ENCODE data around the gene RABGAP1L. TPM values are rescaled to one million over a fixed set of nuclear protein-coding genes. Genes with fewer than 3 reads are reported as not detected.

The RABGAP1L gene
- total and polyA plus RNA-seq, 2 of the 8 experiments (the other 6 are each of a cell fraction or from before 2014, with no cell fraction given), result 33.3 to 156 TPM

GRCh38 chr1:174747613-174748012 lies 588.3 kb downstream of the RABGAP1L start:
- FAIRE-seq, result no peak
- CTCF ChIA-PET (ENCODE audit: partially characterized antibody), result interaction anchor here (0.6 to 6.8 kb wide), 16 partner anchors 9 to 1742 kb away, joined by 3 to 40 read pairs (median 3); no protein-coding TSS in a partner anchor
- Histone ChIP-seq H3K18ac (ENCODE audit: extremely low read depth, low read length) (no peak overlapping the region), H3K4me2 (ENCODE audit: insufficient read depth in 1 of 2, low read depth in 2 of 2, low read length in 2 of 2) (no peak overlapping the region), H2BK12ac (ENCODE audit: low read depth, low read length) (no peak overlapping the region), H2BK20ac (ENCODE audit: low read length) (no peak overlapping the region), H3K14ac (ENCODE audit: insufficient read length) (no peak overlapping the region), H4K8ac (ENCODE audit: extremely low read depth, insufficient read depth, low read length) (no peak overlapping the region), H3K4ac (replicated peaks; ENCODE audit: insufficient read length, low read depth, low read length) (no peak overlapping the region), H4K5ac (ENCODE audit: insufficient read length, low read depth, low read length) (no peak overlapping the region), H3K56ac (replicated peaks; ENCODE audit: insufficient read length, low read depth, low read length) (no peak overlapping the region), H2BK15ac (ENCODE audit: low read length) (no peak overlapping the region), H2BK5ac (ENCODE audit: low read depth, low read length) (no peak overlapping the region), H3K27me3 (replicated peaks in 1 of 4; ENCODE audit: control insufficient read depth in 3 of 4, extremely low read depth in 1 of 4, insufficient read depth in 3 of 4, low read length in 3 of 4) (no peaks in the 10 kb centered on the region), H2AK5ac (ENCODE audit: low read depth, low read length) (no peak overlapping the region), H4K91ac (replicated peaks; ENCODE audit: insufficient read length, low read length) (no peak overlapping the region), H3K36me3 (ENCODE audit: control insufficient read depth in 2 of 4, insufficient read depth in 4 of 4, low read length in 3 of 4) (no peaks in the 10 kb centered on the region), H3K9ac (replicated peaks in 1 of 4; ENCODE audit: extremely low read depth in 1 of 4, low read depth in 3 of 4, low read length in 3 of 4) (no peak overlapping the region), H3K27ac (ENCODE audit: low read depth, low read length) (no peak overlapping the region), H3K4me3 (ENCODE audit: extremely low read depth in 1 of 4, insufficient read depth in 2 of 4, low read depth in 3 of 4, low read length in 4 of 4) (no peak overlapping the region), H3K4me1 (replicated peaks in 1 of 4; ENCODE audit: control insufficient read depth in 3 of 4, insufficient read depth in 4 of 4, low read length in 3 of 4) (0 out of 7 replicates have a peak, but pooled peaks cover 0 to 2% (median 0%) of the 10 kb centered on the region in 4 experiments), H3K23me2 (ENCODE audit: low read depth, low read length) (no peaks in the 10 kb centered on the region; the same call in 1 of the 2 replicates), H4K20me1 (replicated peaks in 1 of 2; ENCODE audit: control insufficient read depth in 1 of 2, insufficient read depth in 2 of 2, low read length in 2 of 2) (no peaks in the 10 kb centered on the region), H3K23ac (ENCODE audit: insufficient read length) (no peak overlapping the region), H2BK120ac (replicated peaks; ENCODE audit: low read depth, low read length) (no peak overlapping the region), H3K79me2 (ENCODE audit: control insufficient read depth in 1 of 2, insufficient read depth in 2 of 2, low read length in 2 of 2) (no peaks in the 10 kb centered on the region), H2AFZ (ENCODE audit: low read length) (no peak overlapping the region), H3K9me3 (ENCODE audit: insufficient read depth in 2 of 2, low read depth in 1 of 2, low read length in 1 of 2) (no peaks in the 10 kb centered on the region), H3K79me1 (ENCODE audit: low read depth, low read length) (no peaks in the 10 kb centered on the region)
- POLR2A ChIA-PET (ENCODE audit: partially characterized antibody), result no interaction called here
- no peak for DNase-seq (ENCODE audit: low read depth in 1 of 2, low spot score in 2 of 2)
- TF ChIP-seq, protein P1, sequence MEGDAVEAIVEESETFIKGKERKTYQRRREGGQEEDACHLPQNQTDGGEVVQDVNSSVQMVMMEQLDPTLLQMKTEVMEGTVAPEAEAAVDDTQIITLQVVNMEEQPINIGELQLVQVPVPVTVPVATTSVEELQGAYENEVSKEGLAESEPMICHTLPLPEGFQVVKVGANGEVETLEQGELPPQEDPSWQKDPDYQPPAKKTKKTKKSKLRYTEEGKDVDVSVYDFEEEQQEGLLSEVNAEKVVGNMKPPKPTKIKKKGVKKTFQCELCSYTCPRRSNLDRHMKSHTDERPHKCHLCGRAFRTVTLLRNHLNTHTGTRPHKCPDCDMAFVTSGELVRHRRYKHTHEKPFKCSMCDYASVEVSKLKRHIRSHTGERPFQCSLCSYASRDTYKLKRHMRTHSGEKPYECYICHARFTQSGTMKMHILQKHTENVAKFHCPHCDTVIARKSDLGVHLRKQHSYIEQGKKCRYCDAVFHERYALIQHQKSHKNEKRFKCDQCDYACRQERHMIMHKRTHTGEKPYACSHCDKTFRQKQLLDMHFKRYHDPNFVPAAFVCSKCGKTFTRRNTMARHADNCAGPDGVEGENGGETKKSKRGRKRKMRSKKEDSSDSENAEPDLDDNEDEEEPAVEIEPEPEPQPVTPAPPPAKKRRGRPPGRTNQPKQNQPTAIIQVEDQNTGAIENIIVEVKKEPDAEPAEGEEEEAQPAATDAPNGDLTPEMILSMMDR (IDR thresholded peaks at IDR 0.05; ENCODE audit: control extremely low read depth in 1 of 3, insufficient read depth in 1 of 3, low read depth in 1 of 3, low read length in 3 of 3), result no peak

All from H1 (cell line).